Measurements from ENCODE around the gene CAMTA1.

GRCh38 chr1:7468248-7468647 is 683.0 kb downstream of the CAMTA1 start:
- TF ChIP-seq CTCF (IDR thresholded peaks at IDR 0.05) (no peak), EZH2phosphoT487 (IDR thresholded peaks at IDR 0.05) (no peak), EZH2 (IDR thresholded peaks at IDR 0.05) (no peak)

Measured in neural progenitor cell (in vitro differentiated cells).